GM19328 (cell line): Measurements from ENCODE around the gene ZSCAN2.
"Not testable (repeated sequence)": the region's sequence is repeated elsewhere in the genome, so short reads cannot be mapped to it uniquely, and the experiment has no call there.

Experiments
- ATAC-seq: cut with Tn5 transposase; IDR thresholded peaks from one replicate; pipeline ENCODE4 v1.9.1; 2021; ENCODE audit warnings: mild to moderate bottlenecking, moderate library complexity; ENCODE audit not compliant: unreplicated experiment

The ZSCAN2 gene

DNA sequence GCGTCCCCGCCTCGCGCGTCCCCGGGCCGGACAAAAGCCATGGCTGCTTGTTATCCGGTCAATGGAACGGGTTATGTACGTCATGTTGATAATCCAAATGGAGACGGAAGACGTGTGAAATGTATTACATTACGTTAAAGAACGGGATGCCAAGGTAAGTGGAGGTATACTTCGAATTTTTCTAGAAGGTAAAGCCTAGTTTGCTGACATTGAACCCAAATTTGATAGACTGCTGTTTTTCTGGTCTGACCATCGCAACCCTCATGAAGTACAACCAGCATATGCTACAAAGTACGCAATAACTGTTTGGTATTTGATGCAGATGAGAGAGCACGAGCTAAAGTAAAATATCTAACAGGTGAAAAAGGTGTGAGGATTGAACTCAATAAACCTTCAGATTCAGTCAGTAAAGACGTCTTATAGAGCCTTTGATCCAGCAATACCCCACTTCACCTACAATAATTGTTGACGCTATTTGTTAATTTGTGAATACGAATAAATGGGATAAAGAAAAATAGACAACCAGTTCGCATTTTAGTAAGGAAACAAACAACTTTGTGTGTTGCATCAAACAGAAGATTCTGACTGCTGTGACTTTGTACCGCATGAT lies 33.5 kb downstream of the ZSCAN2 start:
- no peak for ATAC-seq

- no peak for ATAC-seq
These were observed 37.3 kb downstream of the ZSCAN2 start for GRCh38 chr15:84638103-84638502.

- ATAC-seq, result not testable (repeated sequence)
These were observed 41.1 kb downstream of the ZSCAN2 start for GRCh38 chr15:84641871-84642270.

DNA sequence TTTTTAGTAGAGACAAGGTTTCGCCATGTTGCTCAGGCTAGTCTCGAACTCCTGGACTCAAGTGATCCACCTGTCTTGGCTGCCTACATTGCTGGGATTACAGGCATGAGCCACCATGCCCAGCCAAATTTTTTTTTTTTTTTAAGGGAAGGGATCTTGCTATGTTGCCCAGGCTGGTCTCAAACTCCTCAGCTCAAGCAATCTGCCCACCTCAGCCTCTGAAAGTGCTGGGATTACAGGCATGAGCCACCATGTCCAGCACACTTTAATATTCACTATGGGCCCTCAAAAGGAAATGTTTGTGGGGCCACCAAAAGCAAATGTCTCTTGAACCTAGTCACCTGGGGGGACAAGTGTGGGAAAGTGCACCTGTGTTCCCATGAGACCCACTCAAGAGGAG lies 41.8 kb downstream of the ZSCAN2 start:
- not testable (repeated sequence) for ATAC-seq

DNA sequence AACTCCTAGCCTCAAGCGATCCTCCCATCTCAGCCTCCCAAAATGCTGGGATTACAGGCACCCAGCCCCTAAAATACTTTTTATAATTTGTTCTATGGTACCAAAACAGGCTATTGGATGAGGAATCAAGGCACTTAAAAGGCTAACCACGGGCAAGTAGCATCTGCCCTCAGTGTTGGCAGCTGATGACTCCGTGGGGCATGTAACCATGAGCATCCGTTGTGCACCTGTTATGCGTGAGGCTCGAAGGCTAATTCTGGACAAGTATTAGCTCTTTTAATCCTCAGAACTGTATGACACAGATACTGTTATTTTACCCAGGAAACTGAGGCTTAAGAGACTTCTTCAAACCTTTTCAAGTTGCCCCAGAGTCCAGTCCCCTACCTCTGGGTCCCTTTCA lies 43.0 kb downstream of the ZSCAN2 start:
- no peak for ATAC-seq

DNA sequence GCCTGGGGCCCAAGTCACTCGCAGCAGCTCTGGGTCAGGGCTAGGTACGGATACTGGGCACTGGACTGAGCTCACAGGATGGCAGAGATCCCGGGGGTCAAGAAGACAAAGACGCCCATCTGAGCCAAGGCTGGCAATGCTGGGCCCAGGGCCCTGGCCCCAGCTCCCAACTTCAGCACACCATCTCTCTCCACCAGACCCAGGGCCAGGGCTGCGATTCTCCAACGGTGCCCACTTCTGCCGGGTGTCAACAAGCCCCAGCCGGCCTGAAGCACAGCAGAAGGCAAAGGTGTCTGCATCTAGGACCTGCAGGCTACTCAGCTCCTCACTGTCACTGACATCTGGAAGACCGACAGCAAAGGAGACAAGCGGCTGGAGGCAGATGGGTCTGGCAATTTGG lies 44.7 kb downstream of the ZSCAN2 start:
- no peak for ATAC-seq

GRCh38 chr15:84645997-84646396 lies 45.2 kb downstream of the ZSCAN2 start:
- ATAC-seq, result no peak

GRCh38 chr15:84647726-84648125 lies 46.9 kb downstream of the ZSCAN2 start:
- no peak for ATAC-seq

DNA sequence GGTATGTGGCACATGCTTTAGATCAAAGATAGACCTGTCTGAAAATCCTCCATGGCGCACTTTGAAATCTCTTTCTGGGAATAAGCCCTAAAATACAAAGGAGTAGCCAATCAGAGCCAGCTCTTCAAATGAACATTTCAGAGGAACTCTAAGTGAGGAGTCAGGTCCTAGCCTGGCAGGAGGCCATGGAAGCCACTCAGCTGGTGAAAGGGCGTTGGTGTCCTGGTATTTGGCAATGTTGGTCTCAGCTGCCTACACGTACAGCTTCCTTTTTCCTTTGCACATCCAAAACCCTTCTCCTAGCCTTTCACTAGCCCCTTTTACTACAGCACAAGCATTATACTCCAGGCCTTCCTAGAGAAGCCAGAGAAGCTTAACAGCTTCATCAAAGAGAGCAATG lies 47.7 kb downstream of the ZSCAN2 start:
- no peak for ATAC-seq

GRCh38 chr15:84649706-84650105 lies 48.9 kb downstream of the ZSCAN2 start:
- ATAC-seq, result no peak

DNA sequence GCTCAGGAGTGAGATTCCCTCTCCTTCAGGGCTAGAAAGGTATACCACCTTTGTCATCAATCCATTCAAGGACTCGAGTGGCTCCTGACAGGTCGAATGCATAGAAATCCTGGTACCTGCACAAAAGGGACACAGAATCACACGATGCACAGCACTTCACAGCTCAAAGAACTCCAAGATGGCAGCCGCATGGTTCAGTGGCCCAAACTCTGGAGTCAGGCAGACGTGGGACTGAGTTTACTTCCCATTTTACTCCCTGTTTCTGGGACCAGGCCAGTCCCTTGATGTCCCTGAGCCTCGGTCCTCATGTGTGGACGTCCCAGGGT lies 52.7 kb downstream of the ZSCAN2 start:
- ATAC-seq, result no peak

- ATAC-seq, result peak; percentile 85
These were observed 53.3 kb downstream of the ZSCAN2 start, which contains the start of gene WDR73 for GRCh38 chr15:84653910-84654688. WDR73 (minus strand) TSS chr15:84654283; CDS start chr15:84654274, 9 bp downstream.

- ATAC-seq, result no peak
These were observed 54.1 kb downstream of the ZSCAN2 start for GRCh38 chr15:84654689-84655453.

GRCh38 chr15:84656972-84657371 lies 56.2 kb downstream of the ZSCAN2 start:
- ATAC-seq, result no peak

DNA sequence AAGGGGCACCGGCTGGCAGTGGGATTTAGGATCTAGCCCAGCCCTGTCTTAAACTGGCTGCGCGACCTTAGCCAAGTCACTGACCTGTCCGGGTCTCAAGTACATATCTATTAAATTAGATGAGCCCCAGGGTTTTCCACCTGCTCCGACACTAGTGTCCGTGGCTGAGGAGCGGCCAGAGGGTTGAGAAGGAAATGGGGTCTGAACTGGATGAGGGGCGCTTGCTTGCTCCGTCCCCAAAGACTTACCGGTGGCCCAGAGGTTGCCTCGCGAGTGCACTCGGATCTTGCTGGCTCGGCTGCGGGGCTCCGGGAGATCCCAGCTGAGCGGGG lies 56.9 kb downstream of the ZSCAN2 start:
- ATAC-seq, result no peak

GRCh38 chr15:84658080-84658787 lies 57.4 kb downstream of the ZSCAN2 start, which contains the start of gene NMB:
NMB (minus strand) TSS chr15:84658199; CDS start chr15:84658152, 47 bp downstream.
- peak; percentile 56 for ATAC-seq

- no peak for ATAC-seq
These were observed 58.1 kb downstream of the ZSCAN2 start for GRCh38 chr15:84658788-84659411.

DNA sequence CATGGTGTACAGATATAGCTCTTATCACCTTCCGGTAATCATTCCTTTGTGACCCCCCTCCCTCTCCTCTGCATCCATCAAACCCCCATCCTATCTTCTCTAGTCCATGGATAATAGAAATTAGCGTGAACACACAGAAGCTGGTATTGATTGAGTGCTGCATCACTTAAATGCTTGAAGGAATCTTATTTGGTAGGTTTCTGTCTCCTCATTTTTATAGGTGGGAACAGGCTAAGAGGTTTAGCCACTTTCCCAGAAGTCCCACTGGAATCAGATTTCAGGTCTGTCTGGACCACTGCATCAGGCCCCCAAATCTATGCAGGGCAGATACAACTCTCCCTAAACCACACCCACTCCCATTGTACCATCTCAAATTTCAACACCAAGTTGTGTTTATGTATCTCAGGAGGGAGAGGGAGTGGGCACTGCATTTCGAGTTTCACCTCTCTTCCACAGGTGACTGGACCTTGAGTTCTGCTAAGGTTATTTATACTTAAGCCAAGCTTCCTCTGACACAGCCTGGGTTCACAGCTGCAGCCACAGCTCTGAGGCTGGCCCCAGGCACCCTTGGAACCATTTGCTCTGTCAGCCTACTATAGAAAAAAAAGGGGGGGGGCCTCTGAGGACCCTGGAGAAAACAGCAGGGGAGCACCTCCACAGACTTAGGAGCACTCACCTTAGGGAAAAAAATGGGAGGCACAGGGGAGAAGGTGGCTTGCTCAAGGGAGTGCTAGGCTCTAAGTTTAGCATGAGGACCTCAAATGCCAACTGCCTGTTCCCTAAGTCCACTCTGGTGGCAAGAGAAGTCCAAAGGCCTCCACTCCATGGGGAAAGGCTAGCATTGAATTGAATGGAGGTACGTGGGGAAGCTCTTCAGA lies 59.3 kb downstream of the ZSCAN2 start:
- ATAC-seq, result no peak

DNA sequence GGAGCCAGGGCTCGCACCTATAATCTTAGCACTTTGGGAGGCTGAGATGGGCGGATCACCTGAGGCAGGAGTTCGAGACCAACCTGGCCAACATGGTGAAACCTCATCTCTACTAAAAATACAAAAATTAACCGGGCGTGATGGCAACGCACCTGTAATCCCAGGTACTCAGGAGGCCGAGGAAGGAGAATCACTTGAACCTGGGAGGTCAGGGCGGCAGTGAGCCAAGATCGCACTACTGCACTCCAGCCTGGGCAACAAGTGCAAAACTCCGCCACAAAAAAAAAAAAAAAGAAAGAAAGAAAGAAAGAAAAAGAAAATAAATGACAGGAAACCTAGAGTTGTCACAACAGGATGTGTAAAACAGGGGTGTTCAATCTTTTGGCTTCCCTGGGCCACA lies 60.2 kb downstream of the ZSCAN2 start:
- ATAC-seq, result no peak

DNA sequence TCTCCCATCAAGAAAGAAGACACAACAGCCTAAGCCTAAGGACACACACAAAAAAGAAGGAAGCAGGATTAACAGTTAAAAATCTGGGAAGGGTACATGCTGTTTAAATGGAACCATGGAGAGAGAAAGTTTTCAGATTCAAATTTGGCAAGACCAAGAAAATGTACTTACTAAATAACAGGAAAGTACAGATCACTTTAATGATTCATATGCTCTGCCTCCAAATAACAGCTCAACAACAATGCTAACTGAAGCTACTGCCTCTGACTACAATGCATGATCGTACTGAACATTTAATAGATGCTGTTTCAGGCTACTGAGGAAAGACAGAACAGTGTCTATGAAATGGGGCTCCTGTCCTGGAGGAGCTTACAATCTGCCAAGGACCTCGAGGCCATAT lies 65.6 kb downstream of the ZSCAN2 start:
- ATAC-seq, result no peak
